Measurements from ENCODE around the gene NDOR1.
A peak's percentile ranks its signal among the peaks of the same experiment; 100 is the strongest.

Gene NDOR1

DNA sequence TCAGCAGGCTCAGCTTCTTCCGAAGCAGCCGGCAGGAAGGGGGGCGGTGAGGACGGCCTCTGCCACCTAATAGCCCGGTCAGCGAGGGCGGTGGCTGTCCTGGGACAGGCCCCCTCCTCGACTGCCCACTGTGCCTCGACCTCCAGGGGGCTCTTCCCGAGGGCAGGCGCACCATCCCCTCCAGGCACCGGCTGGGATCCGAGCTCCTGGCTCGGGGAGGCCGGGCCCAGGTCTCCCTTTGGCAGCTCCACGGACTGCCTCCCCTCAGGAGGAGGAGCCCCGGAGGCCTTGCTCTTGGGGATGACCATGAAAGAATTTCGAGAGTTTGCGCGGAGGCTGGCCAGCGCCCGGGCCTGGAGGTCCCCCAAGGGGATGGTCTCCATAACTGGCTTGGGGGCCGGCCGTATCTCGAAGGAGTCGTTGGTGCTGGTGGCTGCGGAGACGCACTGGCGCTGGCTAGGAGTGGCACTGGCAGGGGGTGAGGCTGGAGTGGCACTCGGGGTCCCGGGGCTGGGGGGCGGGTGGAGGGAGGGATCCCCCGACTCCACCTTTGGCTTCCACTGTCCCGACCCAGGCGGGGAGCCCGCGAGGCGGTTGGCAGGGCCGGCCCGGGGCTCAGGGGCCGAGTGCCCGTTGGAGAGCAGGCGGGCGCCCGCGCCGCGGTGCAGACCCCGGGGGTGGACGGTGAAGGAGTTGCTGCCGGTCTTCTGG, 5.9 kb upstream of the NDOR1 start:
- DNase-seq: no peak

- DNase-seq: peak; percentile 92
These were observed 4.9 kb upstream of the NDOR1 start, which contains the start of gene TPRN for GRCh38 chr9:137200311-137201204. Gene TPRN, minus strand, starts transcription at chr9:137200741. Its CDS starts 30 bp downstream, at chr9:137200711.

DNA sequence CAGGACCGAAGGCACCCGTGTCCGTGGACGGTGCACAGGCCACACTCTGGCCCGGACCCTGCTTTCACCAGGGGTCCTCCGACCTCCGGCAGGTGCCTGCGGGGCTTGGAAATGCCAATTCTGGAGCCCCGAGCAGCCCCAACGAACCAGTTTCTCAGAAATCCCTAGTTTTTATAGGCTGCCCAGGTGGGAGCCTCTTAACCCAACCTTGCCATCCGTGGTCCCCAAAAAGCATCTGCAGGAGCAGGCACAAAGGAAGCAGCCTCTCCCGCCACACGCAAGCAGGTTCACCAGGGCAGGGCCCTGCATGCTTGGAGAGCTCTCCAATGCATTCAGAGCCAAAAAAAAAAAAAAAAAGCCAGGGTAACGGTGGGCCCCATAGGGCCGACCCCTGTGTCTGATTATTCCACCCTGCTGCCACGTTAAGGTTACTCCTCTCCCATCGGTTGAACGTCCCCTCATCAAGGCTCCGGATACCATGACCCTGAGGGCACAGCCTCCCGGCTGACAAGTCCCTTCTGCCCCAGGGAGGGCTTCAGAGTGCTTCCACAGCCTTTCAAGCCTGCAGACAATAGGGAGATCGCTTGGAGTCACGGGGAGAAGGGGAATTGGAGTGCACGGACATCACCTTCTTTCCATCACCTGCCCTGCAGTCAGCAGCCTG, 4.2 kb upstream of the NDOR1 start:
- DNase-seq: no peak

DNA sequence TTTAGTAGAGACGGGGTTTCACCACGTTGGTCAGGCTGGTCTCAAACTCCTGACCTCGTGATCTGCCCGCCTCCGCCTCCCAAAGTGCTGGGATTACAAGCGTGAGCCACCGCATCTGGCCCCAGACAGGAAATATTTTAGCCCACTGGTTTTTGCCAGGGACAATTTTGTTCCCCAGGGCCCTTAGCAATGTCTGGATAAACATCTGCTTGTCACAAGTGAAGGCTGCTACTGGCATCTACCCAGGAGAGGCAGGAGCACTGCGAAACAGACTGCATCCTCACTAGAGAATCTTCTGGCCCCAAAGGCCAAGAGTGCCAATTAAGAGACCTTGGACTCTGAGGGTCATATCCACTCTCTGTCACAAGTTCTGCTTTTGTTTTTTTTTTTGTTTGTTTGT, 2.5 kb upstream of the NDOR1 start:
- no peak for DNase-seq

GRCh38 chr9:137204731-137205125, 772 bp upstream of the NDOR1 start:
- DNase-seq: no peak

GRCh38 chr9:137206602-137207001, 1.1 kb downstream of the NDOR1 start:
- no peak for DNase-seq

- DNase-seq: no peak
These were observed 6.0 kb downstream of the NDOR1 start for GRCh38 chr9:137211532-137211931.

DNA sequence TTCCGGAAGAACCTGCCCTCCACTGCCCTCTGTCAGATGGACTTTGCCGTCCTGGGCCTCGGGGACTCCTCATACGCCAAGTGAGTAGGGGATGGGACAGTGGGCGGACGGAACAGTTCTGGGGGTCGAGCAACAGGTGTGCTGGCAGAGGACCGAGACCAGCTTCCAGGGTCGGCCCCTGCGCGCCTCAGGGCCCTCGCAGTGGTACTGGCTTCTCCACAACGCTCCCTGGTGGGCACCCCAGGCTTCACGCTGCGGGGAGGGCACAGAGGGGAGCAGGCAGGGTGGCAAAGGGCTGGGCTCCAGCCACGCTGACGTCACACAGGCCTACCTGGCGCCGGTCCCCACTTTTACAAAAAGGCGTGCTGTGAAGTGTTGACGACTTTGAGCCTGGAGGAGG, 7.0 kb downstream of the NDOR1 start:
- no peak for DNase-seq

DNA sequence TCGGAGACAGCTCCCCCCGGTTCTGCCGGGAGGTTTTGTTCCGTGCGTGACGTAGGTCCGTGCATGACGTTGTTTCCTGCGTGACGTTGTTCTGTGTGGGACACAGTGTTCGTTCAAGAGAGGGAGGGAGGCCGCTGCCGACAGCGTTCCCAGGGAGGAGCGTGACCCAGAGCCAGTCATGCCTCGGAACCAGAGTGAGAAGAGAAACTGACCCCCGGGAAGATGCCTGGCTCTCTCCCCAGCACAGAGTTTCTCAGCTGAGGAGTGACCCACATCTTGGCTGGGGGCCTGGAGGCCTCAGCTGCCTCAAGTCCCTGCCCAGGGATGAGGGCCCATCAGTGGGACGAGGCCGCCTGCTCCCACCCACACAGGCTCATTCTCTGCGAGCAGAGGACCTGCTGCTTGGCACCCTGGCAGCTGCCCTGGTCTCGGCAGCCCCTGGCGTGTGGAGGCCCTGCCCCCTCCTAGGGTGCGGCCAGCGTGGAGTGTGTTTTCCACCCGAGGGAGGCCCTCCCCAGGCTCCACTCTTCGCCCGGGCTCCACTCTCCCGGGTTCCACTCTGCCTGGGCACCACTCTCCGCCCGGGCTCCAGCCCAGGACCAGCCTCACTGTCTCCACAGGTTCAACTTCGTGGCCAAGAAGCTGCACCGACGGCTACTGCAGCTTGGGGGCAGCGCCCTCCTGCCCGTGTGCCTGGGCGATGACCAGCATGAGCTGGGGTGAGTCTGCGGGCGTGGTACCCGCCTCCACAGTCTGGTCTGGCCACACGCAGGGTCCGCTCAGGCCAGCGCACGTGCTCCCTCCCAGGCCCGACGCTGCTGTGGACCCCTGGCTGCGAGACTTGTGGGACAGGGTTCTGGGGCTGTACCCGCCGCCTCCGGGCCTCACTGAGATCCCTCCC, 7.9 kb downstream of the NDOR1 start:
- DNase-seq: no peak

GRCh38 chr9:137214620-137215019, 9.1 kb downstream of the NDOR1 start:
- no peak for DNase-seq

DNA sequence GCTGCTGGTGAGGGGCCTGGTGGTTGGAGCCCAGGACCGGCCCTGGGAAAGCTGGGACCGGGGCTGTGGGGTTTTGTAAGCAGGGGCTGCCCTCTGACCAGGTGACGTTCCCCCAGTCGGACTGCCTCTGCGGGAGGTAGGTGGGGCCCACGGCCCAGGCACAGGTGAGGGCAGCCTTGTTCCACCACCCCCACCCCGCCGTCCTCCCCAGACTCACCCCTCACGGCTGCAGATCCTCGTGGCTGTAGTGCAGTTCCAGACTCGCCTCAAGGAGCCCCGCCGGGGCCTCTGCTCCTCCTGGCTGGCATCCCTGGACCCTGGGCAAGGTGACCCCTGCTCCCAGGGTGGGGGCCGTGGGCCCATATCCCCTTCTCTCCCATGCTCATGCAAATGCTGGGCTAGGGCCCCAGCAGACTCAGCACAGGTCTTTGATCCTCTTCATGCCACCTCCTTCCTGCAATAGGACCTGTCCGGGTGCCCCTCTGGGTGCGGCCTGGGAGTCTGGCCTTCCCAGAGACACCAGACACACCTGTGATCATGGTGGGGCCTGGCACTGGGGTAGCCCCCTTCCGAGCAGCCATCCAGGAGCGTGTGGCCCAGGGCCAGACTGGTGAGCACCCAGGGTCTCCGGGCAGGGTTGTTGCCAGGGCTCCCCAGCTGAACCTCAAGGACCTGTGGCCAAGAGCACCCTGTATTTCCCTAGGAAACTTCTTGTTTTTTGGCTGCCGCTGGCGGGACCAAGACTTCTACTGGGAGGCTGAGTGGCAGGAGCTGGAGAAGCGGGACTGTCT, 9.9 kb downstream of the NDOR1 start:
- no peak for DNase-seq

GRCh38 chr9:137216188-137216965, 10.9 kb downstream of the NDOR1 start:
- DNase-seq: no peak

- peak; percentile 77 for DNase-seq
These were observed 12.0 kb downstream of the NDOR1 start for GRCh38 chr9:137217276-137218211.

DNA sequence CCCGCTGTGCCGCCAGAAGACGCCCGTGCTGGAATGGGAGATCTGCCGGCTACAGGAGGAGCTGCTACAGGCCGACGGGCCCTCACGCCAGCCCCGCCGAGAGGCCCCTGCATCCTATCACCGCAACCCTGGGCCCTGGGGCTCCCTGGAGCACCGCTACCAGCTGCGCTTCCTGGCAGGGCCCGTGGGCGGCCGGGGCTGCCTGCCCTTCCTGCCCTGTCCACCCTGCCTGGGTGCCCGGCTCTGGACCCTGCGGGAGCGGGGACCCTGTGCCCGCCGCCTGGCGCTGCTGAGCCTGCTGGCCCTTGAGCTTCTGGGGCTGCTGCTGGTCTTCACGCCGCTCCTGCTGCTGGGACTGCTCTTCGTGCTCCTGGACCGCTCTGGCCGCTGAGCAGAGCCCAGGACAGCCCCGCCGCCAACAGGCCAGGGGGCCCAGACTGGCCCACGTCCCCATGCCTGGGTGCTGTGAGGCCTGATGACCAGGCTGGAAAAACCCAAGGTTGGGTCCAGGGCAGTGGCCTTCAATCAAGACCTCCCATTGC, 12.8 kb downstream of the NDOR1 start:
- DNase-seq: no peak

GRCh38 chr9:137218754-137219271, 13.3 kb downstream of the NDOR1 start:
- no peak for DNase-seq

GRCh38 chr9:137219757-137220316, 14.3 kb downstream of the NDOR1 start:
- DNase-seq: no peak

- no peak for DNase-seq
These were observed 15.0 kb downstream of the NDOR1 start for GRCh38 chr9:137220317-137221094.

DNA sequence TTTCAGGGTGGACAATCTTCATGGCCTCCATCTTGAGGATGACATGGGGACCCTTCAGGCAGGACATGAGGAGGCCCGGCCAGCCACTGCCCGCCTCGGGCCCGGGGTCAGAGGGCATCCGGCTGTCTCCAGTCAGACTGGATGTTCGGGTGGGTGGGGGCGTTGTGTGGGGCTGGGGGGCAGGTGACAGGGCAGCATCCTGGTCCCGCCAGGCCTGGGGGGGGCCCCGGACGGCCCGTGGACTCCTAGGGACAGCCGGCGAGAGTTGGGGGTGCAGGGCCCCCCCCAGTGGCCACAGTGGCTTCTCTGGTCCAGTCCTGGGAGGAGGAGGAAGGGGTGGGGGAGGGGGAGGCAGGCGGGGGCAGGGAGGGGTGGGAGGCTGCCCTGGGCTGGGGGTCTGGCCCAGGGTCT, 15.6 kb downstream of the NDOR1 start:
- no peak for DNase-seq
